ENCODE measurements around the gene SNUPN. TPM values are rescaled to one million over a fixed set of nuclear protein-coding genes. Genes with fewer than 3 reads are reported as not detected.

Gene SNUPN
- total RNA-seq, 1 experiment from 2014 or later: 27.9 TPM

GRCh38 chr15:75661756-75662140 lies 36.2 kb upstream of the SNUPN start (continued):
- TF ChIP-seq AR (CRISPR knock-in tag; IDR thresholded peaks at IDR 0.05): no peak
- TF ChIP-seq ZNF423 (CRISPR knock-in tag; IDR thresholded peaks at IDR 0.05): no peak
- TF ChIP-seq ZNF317 (CRISPR knock-in tag; IDR thresholded peaks at IDR 0.05; ENCODE audit: borderline replicate concordance, low read depth): no peak
- TF ChIP-seq ZNF416 (CRISPR knock-in tag; IDR thresholded peaks at IDR 0.05): no peak
- TF ChIP-seq MXD4 (CRISPR knock-in tag; IDR thresholded peaks at IDR 0.05; ENCODE audit: borderline replicate concordance): no peak
- TF ChIP-seq HMGA2 (CRISPR knock-in tag; IDR thresholded peaks at IDR 0.05): no peak
- no peak for TF ChIP-seq PREB (CRISPR knock-in tag; IDR thresholded peaks at IDR 0.05; ENCODE audit: borderline replicate concordance)
- TF ChIP-seq USF1 (CRISPR knock-in tag; IDR thresholded peaks at IDR 0.05): no peak
- no peak for TF ChIP-seq TEAD4 (CRISPR knock-in tag; IDR thresholded peaks at IDR 0.05)
- no peak for TF ChIP-seq ATF1 (CRISPR knock-in tag; IDR thresholded peaks at IDR 0.05)
- no peak for TF ChIP-seq ZNF281 (CRISPR knock-in tag; IDR thresholded peaks at IDR 0.05)
- no peak for TF ChIP-seq ZNF425 (CRISPR knock-in tag; conservative IDR thresholded peaks at IDR 0.05)

- no peak overlapping the region for H3K4me3 Mint-ChIP-seq
- peak overlapping the region; percentile 44; the same call in 1 of the 2 replicates for H3K27ac Mint-ChIP-seq
- DNase-seq (ENCODE audit: low spot score): peak; percentile 57
- POLR2A ChIA-PET: interaction anchor here (0.6 to 1.4 kb wide), 3 partner anchors 12 to 1777 kb away, joined by 3 read pairs; partner anchors contain the start of gene IMP3
- H3K4me1 Mint-ChIP-seq: no peaks in the 10 kb centered on the region
- peaks cover 10% of the 10 kb centered on the region; the same call in 1 of the 2 replicates for H3K36me3 Mint-ChIP-seq
- no peaks in the 10 kb centered on the region for H3K9me3 Mint-ChIP-seq
- CTCF ChIA-PET: interaction anchor here (0.6 to 1.8 kb wide), 9 partner anchors 11 to 293 kb away, joined by 3 to 10 read pairs (median 3); partner anchors contain the start of genes MAN2C1 and SNX33
- no peaks in the 10 kb centered on the region for H3K27me3 Mint-ChIP-seq (ENCODE audit: low read depth)
- ATAC-seq: peak; percentile 89
- TF ChIP-seq ERG (CRISPR knock-in tag; IDR thresholded peaks at IDR 0.05) (no peak), ZSCAN18 (CRISPR knock-in tag; IDR thresholded peaks at IDR 0.05) (no peak), HMGXB4 (CRISPR knock-in tag; IDR thresholded peaks at IDR 0.05) (no peak), ZBTB43 (CRISPR knock-in tag; IDR thresholded peaks at IDR 0.05) (no peak), NR3C1 (CRISPR knock-in tag; conservative IDR thresholded peaks at IDR 0.05; ENCODE audit: low read depth) (no peak), ATF3 (CRISPR knock-in tag; conservative IDR thresholded peaks at IDR 0.05) (no peak)
Measured at GRCh38 chr15:75661100-75661755, 35.7 kb upstream of the SNUPN start.

Measured in WTC11 (cell line).